DMS53 (cell line): ENCODE measurements around the gene PPP1R8.

Experiments
- DNase-seq: peaks from one replicate; lab custom pipeline; 2025; lab: John Stamatoyannopoulos, UW

PPP1R8 gene

GRCh38 chr1:27894521-27894920 is 63.9 kb downstream of the PPP1R8 start:
- DNase-seq, result no peak
